Measurements from ENCODE around the gene TAF11L6. TPM values are rescaled to one million over a fixed set of nuclear protein-coding genes. Genes with fewer than 3 reads are reported as not detected.

Gene TAF11L6
- not detected in 2 replicates for total RNA-seq

DNA sequence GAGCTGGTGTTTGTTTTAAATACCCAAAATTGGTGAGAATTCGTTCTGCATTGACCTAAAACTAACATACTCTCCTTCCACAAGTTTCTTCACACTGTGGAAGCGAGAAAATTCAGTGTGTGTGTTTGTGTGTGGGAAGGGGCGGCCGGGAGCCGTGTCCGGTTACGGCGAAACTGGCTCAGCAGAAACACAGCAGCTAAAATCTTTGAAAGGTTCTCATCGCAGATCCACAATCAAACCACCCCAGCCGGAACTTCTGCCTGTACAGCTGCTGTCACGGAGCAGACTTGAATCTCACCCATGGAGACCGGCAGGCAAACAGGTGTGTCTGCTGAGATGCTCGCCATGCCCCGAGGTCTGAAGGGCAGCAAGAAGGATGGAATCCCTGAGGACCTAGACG is at the start of gene TAF11L6:
TSS of gene TAF11L6 (plus strand) at position 301 of the 400 bp plus-strand sequence.

DNA sequence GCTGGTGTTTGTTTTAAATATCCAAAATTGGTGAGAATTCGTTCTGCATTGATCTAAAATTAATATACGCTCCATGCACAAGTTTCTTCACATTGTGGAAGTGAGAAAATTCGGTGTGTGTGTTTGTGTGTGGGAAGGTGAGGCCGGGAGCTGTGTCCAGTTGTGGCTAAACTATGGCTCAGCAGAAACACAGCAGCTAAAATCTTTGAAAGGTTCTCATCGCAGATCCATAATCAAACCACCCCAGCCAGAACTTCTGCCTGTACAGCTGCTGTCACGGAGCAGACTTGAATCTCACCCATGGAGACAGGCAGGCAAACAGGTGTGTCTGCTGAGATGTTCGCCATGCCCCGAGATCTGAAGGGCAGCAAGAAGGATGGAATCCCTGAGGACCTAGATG is 30.5 kb upstream of the TAF11L6 start, which contains the start of gene TAF11L2:
TSS of gene TAF11L2 (plus strand) at position 301 of the 400 bp plus-strand sequence.

DNA sequence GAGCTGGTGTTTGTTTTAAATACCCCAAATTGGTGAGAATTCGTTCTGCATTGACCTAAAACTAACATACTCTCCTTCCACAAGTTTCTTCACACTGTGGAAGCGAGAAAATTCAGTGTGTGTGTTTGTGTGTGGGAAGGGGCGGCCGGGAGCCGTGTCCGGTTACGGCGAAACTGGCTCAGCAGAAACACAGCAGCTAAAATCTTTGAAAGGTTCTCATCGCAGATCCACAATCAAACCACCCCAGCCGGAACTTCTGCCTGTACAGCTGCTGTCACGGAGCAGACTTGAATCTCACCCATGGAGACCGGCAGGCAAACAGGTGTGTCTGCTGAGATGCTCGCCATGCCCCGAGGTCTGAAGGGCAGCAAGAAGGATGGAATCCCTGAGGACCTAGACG is 10.4 kb upstream of the TAF11L6 start, which contains the start of gene TAF11L3:
TSS of gene TAF11L3 (plus strand) at position 301 of the 400 bp plus-strand sequence.

DNA sequence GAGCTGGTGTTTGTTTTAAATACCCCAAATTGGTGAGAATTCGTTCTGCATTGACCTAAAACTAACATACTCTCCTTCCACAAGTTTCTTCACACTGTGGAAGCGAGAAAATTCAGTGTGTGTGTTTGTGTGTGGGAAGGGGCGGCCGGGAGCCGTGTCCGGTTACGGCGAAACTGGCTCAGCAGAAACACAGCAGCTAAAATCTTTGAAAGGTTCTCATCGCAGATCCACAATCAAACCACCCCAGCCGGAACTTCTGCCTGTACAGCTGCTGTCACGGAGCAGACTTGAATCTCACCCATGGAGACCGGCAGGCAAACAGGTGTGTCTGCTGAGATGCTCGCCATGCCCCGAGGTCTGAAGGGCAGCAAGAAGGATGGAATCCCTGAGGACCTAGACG is 7.0 kb upstream of the TAF11L6 start, which contains the start of gene TAF11L4:
TSS of gene TAF11L4 (plus strand) at position 301 of the 400 bp plus-strand sequence.

DNA sequence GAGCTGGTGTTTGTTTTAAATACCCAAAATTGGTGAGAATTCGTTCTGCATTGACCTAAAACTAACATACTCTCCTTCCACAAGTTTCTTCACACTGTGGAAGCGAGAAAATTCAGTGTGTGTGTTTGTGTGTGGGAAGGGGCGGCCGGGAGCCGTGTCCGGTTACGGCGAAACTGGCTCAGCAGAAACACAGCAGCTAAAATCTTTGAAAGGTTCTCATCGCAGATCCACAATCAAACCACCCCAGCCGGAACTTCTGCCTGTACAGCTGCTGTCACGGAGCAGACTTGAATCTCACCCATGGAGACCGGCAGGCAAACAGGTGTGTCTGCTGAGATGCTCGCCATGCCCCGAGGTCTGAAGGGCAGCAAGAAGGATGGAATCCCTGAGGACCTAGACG is 3.5 kb upstream of the TAF11L6 start, which contains the start of gene TAF11L5:
TSS of gene TAF11L5 (plus strand) at position 301 of the 400 bp plus-strand sequence.

Other genes starting within 250 kb of the TAF11L6 start
- not detected in 2 replicates for gene TAF11L2, start 30.4 kb upstream of the TAF11L6 start, total RNA-seq
- gene TAF11L3, start 10.3 kb upstream of the TAF11L6 start, total RNA-seq, result not detected in 2 replicates
- not detected in 2 replicates for gene TAF11L4, start 6.9 kb upstream of the TAF11L6 start, total RNA-seq
- not detected in 2 replicates for gene TAF11L5, start 3.4 kb upstream of the TAF11L6 start, total RNA-seq
- not detected in 2 replicates for gene TAF11L7, start 57.1 kb downstream of the TAF11L6 start, total RNA-seq
- not detected in 2 replicates for gene TAF11L8, start 62.3 kb downstream of the TAF11L6 start, total RNA-seq
- gene TAF11L9, start 65.7 kb downstream of the TAF11L6 start, total RNA-seq, result not detected in 2 replicates
- not detected in 2 replicates for gene TAF11L10, start 69.2 kb downstream of the TAF11L6 start, total RNA-seq
- gene TAF11L11, start 75.5 kb downstream of the TAF11L6 start, total RNA-seq, result not detected in 2 replicates
- gene TAF11L12, start 81.7 kb downstream of the TAF11L6 start, total RNA-seq, result not detected in 2 replicates
- gene TAF11L13, start 103.4 kb downstream of the TAF11L6 start, total RNA-seq, result not detected in 2 replicates
- gene TAF11L14, start 105.8 kb downstream of the TAF11L6 start, total RNA-seq, result not detected in 2 replicates